HG02870 (cell line): ENCODE measurements around the gene RNF17.

ENCODE experiments used
- ATAC-seq: cut with Tn5 transposase; IDR thresholded peaks from one replicate; pipeline ENCODE4 v1.9.1; 2021; ENCODE audit warnings: mild to moderate bottlenecking, moderate library complexity; ENCODE audit not compliant: unreplicated experiment

Gene RNF17

DNA sequence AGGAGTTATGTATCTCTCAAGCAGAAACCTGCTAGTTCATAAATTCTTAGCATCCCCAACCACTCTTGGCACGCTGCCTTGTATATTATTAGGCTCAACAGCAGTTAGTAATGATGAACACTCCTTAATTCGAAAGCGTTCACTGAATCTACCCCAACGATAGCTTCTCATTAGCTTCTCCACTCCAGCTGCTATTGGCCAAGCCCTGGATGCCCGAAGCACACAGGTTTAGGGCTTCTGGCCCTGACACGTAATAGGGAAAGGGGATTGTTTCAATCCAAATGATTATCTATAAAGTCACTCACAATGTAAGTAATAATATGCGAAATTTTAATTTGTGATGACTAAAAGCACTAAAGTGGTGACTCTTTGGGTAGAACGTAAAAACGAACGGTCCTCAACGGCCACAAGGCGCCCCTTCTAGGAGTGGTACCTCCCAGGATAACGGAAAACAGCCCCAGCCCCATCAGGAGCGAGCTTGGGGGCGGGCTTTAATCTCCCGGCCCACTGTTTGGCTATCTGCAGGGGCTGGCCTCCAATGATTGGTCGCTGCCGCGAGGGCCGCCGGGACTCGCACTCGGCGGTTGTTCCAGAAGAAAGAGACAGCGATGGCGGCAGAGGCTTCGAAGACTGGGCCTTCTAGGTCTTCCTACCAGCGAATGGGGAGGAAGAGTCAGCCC, at the start of gene RNF17:
RNF17 (plus strand) TSS at position 574 of the 680 bp plus-strand sequence; CDS start at position 609, 35 bp downstream.
- ATAC-seq: no peak

DNA sequence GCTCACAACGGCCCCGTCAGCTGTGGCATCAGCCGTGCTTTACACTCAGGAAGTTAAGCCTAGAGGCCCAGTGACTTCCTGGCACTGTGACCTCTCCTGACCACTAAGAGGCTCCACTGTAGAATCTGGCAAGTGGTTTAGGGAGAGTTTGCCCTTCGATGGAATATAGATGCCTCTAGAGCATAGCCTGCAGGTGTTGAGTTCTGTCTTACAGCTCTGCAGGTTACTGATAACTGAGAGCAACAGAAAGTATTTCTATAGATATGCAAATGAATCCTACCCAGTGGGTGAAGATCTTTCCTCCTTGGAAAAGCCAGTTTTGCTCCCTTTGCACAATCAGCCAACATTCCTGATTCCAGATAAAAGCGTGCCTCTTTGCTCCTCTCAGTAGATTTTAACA, 48.0 kb upstream of the RNF17 start:
- ATAC-seq: no peak

DNA sequence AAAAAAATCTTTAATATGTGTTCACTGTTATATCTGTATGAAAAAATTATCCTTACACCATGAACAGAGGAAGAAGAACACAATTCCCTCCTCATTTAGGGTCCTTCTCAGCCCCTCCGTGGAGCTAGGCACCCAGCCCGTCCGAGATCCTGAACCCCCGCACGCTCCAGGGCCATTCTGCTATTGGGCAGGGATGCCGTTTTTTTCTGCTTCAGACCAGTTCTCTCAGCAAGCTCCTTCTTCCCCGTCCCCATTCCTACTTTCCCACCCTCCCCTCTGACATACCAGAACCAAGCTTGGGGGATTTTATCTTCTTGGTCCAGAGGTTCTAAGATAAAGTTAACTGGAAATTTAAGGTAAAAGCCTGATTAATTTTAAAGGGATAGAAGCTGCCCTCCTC, 47.5 kb upstream of the RNF17 start:
- no peak for ATAC-seq

- no peak for ATAC-seq
These were observed 46.8 kb upstream of the RNF17 start for GRCh38 chr13:24717217-24717616.

- no peak for ATAC-seq
These were observed 45.6 kb upstream of the RNF17 start for GRCh38 chr13:24718192-24718965.

DNA sequence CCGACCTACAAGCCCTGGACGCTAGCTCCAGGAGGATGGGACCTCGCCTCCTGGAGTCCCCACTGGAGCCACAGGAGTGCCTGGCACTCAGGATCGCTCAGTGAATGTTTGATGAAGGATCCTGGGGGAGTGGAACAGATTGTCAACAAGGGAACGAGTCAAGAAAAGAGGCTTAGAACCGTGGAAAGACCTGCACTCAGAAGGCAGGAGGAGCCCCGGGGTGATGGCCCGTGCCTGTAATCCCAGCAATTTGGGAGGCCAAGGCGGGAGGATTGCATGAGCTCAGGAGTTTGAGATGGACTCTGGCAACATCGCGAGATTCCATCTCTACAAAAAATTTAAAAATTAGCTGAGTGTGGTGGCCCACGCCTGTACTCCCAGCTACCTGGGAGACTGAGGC, 44.8 kb upstream of the RNF17 start:
- no peak for ATAC-seq

- ATAC-seq: no peak
These were observed 40.8 kb upstream of the RNF17 start for GRCh38 chr13:24723206-24723605.

GRCh38 chr13:24724714-24725113, 39.3 kb upstream of the RNF17 start:
- ATAC-seq: no peak

DNA sequence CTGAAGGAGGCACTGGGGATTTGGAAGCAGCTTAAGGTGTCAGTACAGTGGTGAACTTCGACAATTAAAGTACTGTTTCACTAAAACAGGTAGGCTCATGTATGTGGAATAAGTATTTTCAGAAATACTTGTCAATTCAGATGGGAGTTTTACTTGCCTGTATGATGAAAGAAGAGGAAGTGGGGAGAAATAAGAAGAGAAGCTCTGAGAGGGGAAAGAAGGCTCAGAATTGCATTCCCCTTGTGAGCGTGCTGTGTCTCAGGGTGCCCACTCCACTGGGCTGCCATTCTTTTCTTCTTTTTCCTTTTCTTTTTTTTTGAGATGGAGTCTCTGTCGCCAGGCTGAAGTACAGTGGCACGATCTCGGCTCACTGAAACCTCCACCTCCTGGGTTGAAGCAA, 38.6 kb upstream of the RNF17 start:
- ATAC-seq: no peak

GRCh38 chr13:24727731-24728601, 36.0 kb upstream of the RNF17 start:
- peak; percentile 66 for ATAC-seq

DNA sequence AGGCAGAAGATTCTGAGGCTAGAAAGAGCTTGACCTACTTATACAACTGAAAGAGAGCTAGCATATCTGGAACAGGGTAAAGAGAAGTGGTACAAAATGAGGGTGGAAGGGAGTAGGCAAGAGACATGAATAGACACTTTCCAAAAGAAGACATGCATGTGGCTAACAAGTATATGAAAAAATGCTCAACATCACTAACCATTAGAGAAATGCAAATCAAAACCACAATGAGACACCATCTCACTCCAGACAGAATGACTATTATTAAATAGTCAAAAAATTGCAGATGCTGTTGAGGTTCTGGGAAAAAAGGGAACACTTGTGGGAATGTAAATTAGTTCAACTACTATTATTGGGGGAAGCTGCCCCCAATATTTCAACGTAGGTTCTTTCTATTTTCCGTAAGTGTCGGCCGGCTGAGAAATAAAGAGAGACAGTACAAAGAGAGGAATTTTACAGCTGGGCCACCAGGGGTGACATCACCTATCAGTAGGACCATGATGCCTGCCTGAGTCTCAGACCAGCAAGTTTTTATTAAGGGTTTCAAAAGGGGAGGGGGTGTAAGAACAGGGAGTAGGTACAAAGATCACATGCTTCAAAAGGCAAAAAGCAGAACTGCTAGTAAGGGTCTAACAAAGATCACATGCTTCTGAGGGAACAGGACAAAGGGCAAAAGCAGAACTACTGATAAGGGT, 32.9 kb upstream of the RNF17 start:
- peak; percentile 74 for ATAC-seq

GRCh38 chr13:24734950-24735349, 29.0 kb upstream of the RNF17 start:
- ATAC-seq: no peak

GRCh38 chr13:24737042-24737441, 26.9 kb upstream of the RNF17 start:
- no peak for ATAC-seq

DNA sequence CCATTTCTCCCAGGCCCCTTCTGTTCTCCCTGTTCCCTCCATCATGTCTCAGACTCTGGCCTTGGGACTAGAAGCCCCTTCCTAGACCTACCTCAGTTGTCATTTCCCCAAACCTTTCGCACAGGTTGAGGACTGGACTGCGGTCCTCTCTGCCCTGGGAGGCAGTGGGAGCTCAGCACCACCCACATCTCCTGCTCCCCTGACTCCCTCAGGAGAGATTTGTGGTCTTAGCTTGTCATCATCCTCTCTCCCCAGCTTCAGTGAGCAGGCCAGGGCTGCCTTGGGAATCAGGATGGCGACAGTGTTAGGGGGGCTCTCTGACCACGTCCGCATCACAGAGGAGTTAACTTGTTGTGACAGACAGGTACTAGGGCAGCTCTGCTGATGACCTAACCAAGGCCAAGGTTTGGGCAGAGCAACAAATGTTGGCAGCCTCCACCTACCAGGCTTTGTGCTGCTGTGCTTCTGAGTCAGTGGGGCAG, 25.6 kb upstream of the RNF17 start:
- no peak for ATAC-seq

DNA sequence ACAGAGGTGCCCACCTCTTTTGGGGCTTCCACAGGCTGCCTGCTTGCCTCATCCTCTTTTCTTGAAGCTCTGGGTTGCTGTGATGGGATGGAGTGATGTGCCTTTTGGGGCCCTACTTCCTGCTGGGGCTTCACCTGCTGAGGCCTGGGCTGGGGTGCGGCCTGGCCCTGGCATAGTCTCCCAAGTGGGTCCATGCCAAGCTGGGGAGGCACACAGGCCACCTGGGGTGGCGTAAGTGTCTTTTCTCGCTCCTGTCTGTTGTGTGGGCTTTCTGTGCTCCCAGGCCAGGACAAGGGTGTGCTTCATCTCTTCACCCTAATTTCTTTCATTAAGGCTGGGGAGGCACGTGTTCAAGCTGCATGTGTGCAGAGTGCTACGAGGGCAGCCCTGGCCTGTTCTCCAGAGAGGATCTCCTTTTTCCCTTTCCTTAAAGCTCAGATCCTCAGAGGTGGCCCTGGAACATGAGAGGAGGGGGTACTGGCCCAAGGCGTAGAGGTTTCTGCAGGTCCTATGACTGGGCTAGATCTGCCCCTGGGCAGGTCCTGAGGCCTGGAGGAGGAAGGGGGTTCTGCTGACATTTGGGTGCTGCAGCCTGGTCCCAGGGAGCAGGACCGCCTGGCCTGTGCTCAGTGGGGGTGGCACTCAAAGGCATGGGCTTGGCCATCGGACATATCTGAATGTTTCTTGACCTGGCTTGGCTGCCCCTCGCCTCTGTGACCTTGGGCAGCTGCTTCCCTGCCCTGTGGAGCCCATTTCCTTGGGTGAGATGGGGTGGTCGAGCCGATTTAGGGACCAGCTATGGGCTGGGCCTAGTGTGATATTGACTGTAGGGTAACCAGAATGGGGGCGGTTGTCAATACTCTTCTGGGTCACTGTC, 23.7 kb upstream of the RNF17 start:
- no peak for ATAC-seq

- no peak for ATAC-seq
These were observed 22.8 kb upstream of the RNF17 start for GRCh38 chr13:24741016-24741662.

GRCh38 chr13:24741791-24742190, 22.2 kb upstream of the RNF17 start:
- ATAC-seq: no peak

- no peak for ATAC-seq
These were observed 21.7 kb upstream of the RNF17 start for GRCh38 chr13:24742294-24742693.

- ATAC-seq: no peak
These were observed 21.0 kb upstream of the RNF17 start for GRCh38 chr13:24742977-24743376.
